GM18505 (cell line): ENCODE results near the gene MYO5B.

Experiments
- ATAC-seq: cut with Tn5 transposase; IDR thresholded peaks from one replicate; pipeline ENCODE4 v1.9.1; 2021; ENCODE audit not compliant: unreplicated experiment
- POLR2A ChIP-seq: IDR thresholded peaks from 4 replicates; pipeline ENCODE4 v1.6.1; 2011; ENCODE audit warnings: borderline replicate concordance; ENCODE audit not compliant: insufficient read depth, insufficient read length; ENCODE audit errors: extremely low read depth

The MYO5B gene

DNA sequence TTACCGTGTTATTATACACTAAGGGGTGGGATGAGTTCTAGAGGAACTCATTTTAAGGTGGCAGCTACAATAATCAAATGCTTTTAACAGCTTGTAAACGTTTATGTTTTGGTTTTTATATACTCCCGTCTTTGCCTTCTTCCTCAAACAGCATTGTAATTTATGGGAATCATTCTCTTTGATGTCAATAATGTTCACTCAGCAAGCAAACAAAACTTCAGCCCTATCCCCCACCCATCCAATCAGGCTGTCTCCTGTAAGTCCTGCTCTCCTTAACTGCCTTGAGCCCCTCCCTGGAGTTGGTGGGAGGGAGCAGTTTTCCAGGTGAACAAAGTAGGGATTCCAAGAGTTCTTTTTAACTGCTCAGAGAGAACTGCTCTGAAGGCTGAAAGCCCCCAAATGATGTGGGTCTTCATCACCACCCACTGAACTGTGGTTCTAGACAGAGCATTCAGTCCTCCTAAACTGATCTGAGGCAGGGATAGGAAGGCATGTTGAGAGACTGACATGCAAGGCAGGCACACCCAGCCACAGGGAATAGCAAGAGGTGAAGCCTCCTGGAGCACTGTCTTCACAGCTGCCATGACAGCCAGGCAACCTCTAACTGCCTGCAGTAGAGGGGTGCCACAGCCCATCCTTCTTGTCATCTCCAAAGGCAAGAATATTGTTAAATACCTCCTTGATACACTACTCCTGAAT is 17.5 kb downstream of the MYO5B start:
- no peak for ATAC-seq
- TF ChIP-seq POLR2A = no peak

DNA sequence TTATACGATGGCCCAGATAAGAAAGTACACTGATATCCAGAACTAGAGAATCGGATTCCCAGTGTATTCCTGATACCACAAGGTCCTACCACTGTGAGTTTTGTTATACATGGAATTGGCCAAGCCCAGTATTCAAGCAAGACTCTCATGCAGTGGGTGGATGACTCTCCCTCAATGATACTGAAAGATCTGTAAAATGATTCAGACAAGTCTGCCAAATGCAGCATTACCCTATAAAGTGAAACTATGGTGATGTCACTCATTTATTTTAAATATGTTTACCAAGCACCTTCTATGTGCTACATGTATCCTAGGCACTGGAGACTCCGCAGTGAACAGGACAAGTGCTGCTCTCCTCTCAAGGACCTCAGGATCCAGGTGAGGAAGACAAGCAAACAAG is 22.6 kb downstream of the MYO5B start:
- TF ChIP-seq POLR2A = no peak
- no peak for ATAC-seq

DNA sequence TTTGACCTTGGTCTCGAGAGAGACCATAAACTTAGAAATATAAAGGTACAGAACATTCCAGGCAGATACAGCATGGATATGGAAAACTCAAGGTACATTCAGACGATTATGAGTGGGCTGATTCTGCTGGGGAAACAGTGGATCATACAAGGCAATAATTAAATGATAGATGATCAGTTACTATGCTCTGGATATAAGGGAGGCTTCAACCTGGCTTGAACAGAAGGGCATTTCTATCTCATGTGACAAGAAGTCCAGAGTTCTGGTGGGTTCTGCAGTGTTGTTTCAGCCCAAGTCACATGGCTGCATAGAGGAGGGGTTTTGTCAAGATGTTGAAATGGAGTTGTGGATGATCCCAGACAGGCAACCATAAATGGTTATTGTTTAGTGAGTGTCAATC is 23.5 kb downstream of the MYO5B start:
- TF ChIP-seq POLR2A = no peak
- no peak for ATAC-seq

DNA sequence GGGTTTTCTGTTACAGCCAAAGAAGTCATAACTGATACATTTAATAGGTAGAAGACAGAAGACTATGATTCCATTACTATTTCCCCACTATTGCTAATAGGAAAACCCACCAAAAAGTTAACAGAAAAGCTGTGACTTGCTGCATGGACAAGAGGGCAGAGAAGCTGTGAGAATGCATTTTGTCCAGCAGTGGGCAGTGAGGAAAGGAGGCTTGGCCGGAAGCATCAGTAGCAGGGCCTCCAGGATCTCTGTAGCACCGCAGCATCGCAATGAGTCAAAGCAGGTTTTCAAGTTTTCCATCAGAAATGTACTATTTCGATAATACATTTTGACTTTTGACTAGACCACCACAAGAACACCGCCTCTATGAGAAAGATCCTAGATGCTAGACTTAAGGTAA is 24.9 kb downstream of the MYO5B start:
- ATAC-seq = no peak
- no peak for TF ChIP-seq POLR2A

DNA sequence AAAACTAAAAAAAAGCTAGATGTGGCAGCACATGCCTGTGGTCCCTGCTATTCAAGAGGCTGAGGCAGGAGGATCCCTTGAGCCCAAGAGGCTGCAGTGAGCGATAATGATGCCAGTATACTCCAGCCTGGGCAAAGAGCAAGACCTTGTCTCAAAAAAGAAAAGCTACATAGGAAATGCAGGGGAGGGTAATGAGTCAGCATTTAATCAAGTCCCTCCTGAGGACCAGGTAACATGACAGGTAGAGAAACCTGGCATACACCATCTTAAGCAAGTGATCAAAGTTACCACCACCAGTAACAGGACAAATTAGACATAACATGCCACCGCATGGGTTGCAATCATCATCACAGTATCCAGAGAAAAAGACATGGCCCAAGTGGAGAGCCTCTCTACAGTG is 25.8 kb downstream of the MYO5B start:
- ATAC-seq = no peak
- TF ChIP-seq POLR2A = no peak

DNA sequence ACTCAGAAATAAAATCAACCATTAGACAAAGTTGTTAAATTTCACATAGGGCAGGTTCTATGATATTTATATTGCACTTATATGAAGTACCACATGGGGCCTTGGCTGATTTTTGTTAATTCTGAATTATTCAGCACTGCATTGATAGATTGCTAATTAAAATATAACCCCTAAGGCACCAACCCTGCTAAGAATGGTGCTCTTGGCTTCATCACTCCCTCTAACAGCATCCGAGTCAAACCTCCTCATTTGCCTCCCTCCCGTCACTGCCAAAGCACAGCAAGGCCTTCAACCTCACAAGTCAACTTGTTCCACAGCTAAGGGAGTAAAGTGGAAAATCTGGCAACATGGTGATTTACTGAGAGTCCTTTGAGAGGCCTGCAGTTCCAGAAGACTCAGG is 27.0 kb downstream of the MYO5B start:
- no peak for ATAC-seq

DNA sequence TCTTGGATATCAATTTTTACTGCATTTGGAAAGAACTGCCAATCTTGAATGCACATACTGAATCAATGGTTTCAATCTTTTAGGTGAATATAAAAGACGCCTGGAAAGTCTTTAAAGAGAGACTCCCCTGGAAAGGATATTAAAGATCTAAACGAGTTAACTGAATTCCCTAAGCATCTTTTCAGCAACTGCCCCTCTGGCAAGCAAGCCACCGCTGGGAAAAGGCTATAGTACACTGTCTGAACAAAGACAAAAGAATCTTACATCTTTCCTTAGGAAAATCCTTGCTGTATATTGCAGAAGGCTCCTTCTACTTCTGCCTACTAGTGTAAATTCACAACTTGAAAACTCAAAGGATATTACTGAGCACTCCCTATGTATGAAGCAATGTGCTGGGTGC is 28.0 kb downstream of the MYO5B start:
- ATAC-seq = no peak
- no peak for TF ChIP-seq POLR2A

More for the DNA sequence above, 27.0 kb downstream of the MYO5B start:
- no peak for TF ChIP-seq POLR2A

DNA sequence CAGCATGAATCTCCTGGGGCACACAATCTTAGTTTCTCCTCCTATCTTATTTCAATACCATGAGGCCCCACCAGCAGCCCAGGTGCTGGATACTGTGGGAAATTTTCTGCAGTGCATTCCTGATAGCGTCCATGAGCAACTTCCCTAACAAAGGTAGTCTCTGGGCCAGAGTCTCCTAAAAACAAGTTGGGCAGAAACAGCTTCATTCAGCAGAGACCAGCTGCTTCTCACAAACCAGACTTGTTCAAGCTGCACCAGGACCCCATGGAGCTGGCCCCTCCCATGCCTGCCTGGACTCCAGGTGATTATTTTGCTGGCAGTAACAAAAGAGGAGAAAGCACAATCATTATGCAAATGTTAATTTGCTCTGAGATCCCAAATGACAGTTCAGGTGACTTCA is 31.4 kb downstream of the MYO5B start:
- no peak for ATAC-seq
- no peak for TF ChIP-seq POLR2A

DNA sequence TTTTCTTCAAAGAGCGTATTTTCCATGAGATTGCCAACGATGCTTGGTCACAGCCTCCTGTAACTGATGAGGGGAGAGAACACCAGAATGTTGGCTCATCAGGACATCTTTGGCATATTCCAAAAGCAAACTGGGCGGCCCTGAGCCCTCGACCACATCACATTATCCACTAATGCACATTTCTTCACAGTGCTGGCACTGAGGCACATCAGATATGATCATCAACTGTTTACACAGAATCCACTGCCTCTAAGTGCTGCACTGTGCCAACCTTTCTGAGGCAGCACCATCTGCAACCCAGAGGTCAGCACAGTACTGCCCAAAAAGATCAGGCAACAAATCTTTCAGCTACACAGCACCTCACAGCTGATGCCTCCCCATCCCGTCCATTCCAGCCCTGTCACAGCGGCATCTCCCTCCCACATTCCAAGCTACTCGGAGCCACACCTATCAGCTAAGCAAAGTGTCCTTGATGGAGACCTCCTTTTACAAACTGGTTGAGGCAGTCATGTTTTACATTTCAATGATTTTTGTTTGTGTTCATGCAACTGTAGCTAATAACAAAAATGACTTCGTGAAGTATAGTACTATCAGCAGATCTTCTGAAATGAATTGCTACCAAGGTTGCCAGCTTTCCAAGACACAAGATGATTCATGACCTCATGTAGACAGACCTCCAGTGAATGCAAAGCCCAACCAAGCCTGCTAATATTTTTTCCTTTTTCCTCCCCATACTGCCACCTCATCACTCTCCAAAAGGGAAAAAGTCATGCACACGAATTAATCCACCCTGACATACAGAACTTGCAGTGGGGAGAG is 32.3 kb downstream of the MYO5B start:
- no peak for ATAC-seq
- no peak for TF ChIP-seq POLR2A

DNA sequence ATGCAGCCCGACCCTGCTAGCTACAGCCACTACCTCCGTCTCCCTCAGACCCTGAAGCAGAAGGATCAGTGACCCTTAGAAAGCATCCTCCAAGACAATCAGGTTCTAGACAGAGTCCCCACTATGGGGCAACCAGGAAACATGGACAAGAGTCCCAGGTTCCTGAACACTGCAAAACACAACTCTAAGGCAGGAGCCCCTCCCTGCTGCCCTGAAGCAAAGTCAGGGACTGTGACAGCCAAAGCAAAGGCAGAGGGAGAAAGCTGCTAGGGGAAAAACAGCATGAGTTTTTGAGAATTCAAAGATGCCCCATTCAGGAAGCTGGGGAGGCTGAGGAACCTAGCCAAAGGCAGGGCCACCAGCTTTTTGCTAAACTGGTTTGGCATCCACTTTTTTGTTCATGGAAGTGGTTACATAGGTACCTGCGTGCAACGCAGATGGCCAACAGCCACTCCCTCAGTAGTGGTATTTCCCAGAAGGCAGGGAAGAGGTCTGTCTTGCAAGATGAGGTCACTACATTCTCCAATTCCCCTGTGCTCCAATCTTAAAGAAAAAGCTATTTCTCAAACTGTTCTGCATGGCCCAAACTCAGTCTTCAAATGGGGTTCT is 33.2 kb downstream of the MYO5B start:
- ATAC-seq = no peak
- TF ChIP-seq POLR2A = no peak

DNA sequence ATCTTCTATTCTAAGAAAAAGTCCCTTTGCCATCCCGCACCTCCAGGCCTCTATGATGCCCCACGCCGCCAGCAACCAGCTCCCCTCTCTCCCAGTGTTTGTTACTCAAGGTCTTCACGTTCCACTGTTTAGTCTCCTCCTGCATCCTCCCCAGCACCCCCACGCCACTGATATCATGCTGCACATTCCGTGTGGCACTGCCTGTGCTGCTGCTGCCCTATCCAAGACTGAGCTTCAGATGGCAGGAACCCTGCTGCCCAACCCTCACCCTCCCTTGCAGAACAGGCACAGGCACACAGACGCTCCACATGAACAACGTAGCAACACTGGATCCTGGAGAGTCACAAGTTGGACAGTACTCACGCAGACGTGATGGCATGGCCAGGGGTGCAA is 35.3 kb downstream of the MYO5B start:
- TF ChIP-seq POLR2A = no peak
- ATAC-seq = no peak

DNA sequence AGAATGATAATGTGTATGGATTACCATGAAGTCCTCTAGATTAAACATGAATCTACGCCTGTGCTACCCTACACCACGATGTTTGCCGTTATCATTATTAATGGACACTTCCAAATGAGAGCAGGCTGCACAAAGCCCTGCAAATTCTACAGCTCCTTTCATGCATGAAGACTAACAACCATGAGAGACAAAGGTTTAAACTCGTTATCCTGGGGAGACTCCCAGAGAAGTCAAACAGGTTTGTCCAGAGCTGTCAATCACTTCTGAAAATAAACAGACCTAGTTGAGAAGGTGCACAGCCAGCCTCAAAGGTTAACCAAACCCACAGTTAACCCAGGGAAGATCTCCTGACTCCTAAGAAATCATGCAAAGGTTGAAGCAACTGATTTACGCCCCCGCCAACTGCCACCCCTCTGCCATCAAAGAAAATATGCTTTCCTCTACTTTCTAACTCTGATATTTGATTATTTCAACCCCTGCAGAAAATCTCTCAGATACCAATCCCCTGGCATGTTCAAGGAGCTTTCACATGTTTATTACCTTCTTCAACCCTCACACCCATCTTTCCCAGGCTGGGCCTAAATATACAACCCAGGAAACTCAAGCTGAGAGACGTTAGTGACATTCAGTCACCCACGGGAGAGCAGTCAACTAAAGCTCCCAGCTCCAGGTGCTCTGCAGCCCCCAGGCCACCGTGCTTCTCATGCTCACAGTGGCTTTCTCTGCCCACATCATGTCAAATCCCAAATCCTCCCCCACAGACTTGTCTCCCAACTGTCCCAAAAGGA is 35.9 kb downstream of the MYO5B start:
- no peak for ATAC-seq
- no peak for TF ChIP-seq POLR2A

DNA sequence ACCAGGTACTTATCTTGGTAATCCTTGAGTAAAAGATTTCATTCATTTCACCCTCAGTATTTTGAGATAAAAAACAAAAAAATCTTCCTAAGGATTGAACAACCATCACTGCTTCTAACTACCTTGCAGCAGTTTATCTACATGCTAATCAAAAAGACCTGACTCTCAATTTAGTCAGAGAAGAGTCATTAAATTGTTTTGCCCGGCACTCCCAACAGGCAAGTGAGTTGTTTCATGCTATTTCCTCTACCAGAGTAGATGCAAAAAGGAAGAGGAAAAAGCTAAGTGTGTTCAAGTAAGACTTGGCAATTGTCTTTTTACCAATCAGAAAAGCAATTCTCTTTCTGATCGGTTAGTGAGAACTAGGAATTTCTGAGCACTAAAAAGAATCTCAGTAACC is 39.5 kb downstream of the MYO5B start:
- no peak for ATAC-seq
- no peak for TF ChIP-seq POLR2A
